ENCODE results near the gene SLC1A2. TPM values are rescaled to one million over a fixed set of nuclear protein-coding genes. Genes with fewer than 3 reads are reported as not detected.

SLC1A2 gene
- total RNA-seq, 1 donor from 2014 or later, result 3.8 TPM

DNA sequence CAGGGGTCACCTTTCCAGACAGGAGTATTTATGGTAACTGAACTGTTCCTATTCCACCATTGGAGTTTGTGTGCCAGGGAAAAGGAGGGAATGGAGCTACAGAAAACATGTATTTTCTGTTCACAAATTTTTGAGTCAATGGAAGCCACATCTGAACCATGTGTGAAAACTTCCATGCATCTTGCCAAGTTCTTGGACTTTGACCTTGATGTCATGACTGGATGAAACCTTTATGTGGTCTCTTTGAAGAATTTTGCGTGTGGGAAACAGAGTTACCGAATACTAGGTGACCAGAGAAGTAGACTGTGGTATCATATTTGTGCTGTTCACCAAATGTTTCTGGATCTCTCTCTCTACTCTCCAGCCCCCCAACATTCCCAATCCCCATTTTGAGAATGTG is 175.6 kb downstream of the SLC1A2 start:
- DNase-seq (ENCODE audit: missing footprints) (no peak), ATAC-seq (no peak)
- intact Hi-C loops (cut with DNase I), result no loop called here

DNA sequence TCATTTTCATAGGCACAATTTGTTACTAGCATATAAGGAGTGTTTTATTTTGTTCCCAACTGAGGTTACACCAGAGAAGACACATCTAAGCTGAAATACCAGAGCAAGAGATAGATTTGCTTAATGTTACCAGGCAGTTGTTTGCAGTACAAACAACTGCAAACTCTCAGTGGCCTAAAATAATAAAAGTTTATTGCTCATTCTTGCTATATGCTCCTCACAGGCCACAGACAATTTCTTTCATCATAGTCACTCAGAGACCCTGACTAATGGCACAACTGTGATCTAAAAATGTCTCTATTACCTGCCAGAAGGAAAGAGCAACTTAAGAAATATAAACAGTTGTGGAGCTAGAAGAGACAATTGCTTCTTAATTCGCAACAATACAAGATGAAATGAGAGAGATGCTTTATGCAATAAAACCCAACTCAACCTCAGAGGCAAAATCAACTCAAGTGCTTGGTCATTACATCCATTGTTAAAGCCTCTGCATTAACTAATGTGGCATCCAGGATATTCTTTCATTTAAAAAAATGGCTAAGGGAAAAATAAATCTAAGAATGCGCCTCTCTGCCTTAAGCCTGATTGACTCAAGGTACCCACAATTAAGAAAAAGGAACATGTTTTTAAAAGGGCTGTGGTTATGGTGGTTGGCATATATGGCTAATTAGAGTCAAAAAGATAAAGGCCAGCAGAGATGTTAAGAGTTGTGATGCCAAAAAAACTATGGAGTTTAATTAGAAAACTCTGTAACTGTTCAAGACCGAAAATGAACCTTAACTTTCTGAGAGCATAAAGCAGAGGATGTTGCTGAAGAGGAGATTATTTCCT is 176.7 kb downstream of the SLC1A2 start:
- intact Hi-C loops (cut with DNase I), result no loop called here
- ATAC-seq, result no peak

DNA sequence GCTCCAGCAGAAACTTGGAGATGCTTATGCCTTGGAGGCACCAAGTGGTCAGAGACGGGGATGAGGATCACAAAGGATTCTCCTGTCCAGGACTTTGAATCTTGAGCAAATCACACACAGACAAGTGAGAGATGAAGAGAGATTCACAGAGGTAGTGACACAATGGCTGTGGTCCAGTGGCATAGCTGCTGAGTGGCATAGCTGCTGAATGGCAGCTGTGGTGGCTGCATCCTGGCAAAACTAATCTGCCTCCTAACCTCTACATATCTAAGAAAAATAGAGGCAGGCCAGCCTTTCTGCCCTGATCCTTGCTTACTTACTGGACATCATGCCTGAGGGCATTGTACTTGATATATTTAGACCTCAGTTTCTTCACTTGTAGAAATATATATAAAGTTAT is 177.8 kb downstream of the SLC1A2 start:
- no peak for ATAC-seq
- DNase-seq (ENCODE audit: missing footprints), result no peak
- intact Hi-C loops (cut with DNase I), result no loop called here

More for the DNA sequence above, 176.7 kb downstream of the SLC1A2 start:
- DNase-seq (ENCODE audit: missing footprints), result no peak

DNA sequence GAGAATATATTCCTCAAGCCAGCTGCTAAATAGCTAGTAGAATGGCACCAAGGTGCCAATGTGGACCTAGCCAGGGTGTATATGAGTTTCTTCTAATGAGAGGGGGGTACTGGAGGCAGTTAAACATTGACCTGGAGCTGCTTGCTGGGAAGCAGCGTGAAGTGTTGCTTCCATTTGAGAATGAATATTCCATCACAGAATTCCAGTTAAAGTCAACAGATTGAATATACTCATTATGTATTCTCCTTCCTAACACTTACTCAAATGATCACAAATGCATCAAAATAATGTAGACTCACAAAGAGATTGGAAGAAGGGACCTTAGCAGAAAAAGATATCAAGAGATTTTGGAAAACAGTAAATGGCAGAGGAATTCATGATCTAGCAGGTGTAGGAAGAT is 178.3 kb downstream of the SLC1A2 start:
- DNase-seq (ENCODE audit: missing footprints) (no peak), ATAC-seq (no peak)
- intact Hi-C loops (cut with DNase I), result no loop called here

DNA sequence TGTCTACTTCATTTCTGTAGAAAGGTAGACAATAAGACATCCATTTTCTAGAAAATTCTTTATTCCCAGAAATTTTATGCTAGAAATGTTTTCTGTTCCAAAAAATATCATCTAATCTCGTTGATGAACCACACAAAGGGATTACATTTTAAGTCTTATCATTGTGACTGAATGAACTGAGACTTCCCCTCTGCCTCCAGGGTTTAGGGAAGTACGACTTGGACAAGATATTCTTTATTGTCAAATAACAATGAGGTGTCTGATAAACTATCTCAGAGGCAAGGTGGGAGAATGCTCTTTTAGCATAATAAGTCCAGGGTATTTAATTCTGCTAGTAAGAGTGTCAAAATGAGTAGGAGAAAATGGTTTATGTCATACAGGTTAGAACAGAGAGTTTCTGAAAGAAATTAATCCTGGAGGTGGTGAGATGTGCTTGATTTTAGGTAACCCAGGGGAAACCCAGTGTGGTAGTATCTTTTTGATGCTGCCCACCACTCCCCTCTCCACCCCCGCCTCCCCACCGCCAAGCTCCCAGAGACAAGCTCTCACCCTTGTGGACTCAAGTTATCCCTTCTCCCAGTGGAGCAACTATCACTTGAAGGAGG is 179.8 kb downstream of the SLC1A2 start:
- no peak for ATAC-seq
- intact Hi-C loops (cut with DNase I), result loop anchor here (2.0 to 10.0 kb wide), 3 partner anchors 153 to 315 kb away; no protein-coding TSS in a partner anchor

DNA sequence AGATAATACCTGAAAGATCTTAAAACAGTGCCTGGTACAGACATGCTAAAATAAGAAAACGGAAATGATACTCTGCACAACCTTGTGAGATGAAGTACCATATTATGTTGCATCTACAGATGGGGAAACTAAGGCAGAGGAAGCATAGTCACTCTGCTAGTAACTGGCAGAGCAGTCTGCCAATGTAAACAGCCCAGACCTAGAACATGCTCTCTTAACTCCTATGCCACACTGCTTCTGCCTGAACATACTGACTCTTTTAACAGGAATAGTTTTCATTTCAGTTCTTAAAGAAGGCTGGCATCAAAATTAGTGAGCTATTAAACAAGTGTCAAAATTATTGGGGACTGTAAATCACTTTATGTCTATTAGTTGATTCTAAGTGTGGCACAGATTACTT is 180.5 kb downstream of the SLC1A2 start:
- intact Hi-C loops (cut with DNase I), result loop anchor here (2.0 to 10.0 kb wide), 3 partner anchors 153 to 314 kb away; no protein-coding TSS in a partner anchor
- DNase-seq (ENCODE audit: missing footprints) (no peak), ATAC-seq (no peak)

More for the DNA sequence above, 179.8 kb downstream of the SLC1A2 start:
- DNase-seq (ENCODE audit: missing footprints), result no peak

DNA sequence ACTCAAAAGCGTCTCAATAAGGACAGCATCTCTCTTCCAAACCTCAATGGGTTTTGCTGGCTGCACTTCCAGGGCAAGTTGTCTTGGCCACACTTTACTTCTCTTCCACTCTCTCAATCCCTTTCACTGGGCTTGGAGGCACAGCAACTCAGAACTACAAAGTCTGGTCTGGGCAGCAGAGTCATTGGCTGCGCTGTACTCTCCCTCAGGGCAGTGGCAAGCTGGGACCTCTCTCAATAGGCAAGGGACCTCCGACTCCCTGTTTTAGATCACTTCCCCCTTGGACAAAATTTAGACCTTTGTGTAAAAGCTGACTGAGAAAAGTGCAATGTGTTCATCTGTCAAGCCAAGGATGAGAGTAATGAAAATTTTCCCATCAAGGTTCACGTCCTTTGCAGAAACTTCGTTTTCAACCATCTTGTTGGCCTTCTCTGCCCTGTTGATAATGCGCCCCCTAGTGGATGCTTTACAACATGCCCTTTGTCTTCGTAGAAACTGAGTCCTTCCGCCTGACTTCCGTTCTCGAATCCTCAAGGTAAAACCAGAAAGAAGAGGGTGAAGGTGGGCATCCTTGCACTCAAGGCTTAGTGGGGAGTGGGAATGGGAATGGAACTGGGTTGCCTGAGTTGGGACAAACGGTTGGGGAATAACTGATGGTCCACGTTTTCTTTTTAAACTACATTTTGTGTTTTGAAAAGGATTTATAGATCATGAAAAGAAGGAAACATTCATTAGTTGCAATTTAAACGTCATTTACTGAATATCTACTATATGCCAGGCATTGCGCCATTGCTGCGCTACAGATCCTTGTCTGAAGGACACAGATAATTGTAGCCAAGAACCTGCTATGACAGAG is 181.3 kb downstream of the SLC1A2 start:
- intact Hi-C loops (cut with DNase I), result loop anchor here (2.0 to 10.0 kb wide), 3 partner anchors 153 to 313 kb away; no protein-coding TSS in a partner anchor
- DNase-seq (ENCODE audit: missing footprints) (no peak), ATAC-seq (peak; percentile 23)

DNA sequence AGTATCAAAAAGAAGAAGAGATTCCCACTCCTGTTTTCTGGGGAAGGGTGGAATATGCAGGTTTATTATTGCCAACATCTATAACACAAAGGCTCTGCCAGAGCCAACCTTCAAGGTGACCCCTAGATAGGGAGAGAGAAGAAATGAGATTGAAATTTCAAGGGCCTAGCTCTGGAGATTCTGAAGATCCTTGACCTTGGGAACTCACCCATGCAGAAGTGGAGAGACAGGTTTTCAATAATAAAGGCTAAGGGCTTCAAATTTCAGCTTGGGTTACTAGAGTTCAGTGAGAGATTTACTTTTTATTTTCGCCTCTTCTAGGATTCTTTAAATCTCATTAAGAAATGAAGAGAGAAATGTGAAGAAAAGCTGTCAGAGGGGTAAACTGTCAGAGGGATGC is 182.0 kb downstream of the SLC1A2 start:
- DNase-seq (ENCODE audit: missing footprints), result no peak
- ATAC-seq, result no peak
- intact Hi-C loops (cut with DNase I), result loop anchor here (5.0 to 10.0 kb wide), 2 partner anchors 153 to 155 kb away; no protein-coding TSS in a partner anchor

DNA sequence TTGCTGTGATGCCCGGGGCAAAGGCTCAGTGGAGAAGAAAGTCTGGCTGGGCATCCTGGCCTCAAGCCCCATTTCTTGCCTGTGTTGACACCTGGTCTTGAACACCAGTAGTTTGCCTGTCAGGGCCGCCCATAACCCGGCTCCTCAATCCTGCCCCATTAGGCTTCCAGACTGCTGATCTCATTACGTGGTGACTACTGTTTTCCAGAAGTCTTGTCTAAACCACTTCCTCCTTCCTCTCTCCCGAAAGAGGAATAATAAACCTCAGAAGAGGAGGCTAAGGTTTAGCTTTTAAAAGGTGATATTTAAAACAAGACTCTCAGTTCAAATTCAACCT is 182.7 kb downstream of the SLC1A2 start:
- no peak for ATAC-seq
- DNase-seq (ENCODE audit: missing footprints), result no peak
- intact Hi-C loops (cut with DNase I), result loop anchor here (5.0 to 10.0 kb wide), 2 partner anchors 152 to 156 kb away; no protein-coding TSS in a partner anchor

DNA sequence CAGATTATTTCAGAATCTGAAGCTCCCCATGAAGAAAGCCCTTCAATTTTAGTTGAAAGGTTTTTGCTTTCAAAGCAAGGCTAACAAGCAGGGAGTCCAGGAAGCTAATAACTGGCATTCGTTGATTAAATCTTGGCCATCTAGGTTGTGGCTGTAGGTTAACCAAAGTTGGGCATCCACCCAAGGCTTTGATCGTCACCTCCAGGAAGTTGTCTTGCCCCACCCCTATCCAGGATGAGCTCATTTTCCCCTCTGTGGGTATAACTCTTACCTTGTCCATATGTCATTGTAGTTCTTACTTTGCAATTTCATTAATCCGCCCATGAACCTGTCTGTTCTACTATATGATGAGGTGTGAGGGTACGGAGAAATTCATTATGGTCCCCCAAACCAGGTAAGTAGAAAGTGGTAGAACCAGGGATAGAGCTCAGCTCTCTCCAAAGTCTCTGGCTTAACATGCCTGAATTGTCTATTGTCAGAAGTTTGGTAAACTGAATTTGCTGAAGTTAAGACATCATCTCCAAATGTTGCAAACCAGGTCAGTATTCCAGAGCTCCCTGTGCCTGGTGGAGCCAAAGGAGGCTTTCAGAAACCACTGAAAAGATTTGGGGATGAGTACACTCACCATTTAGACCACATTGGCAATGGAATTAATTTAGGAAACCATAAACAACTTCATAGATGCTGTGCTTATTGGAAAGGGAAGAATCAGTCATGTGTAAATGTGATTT is 183.3 kb downstream of the SLC1A2 start:
- intact Hi-C loops (cut with DNase I), result loop anchor here (5.0 to 10.0 kb wide), 2 partner anchors 151 to 156 kb away; no protein-coding TSS in a partner anchor
- no peak for ATAC-seq
- DNase-seq (ENCODE audit: missing footprints), result no peak

DNA sequence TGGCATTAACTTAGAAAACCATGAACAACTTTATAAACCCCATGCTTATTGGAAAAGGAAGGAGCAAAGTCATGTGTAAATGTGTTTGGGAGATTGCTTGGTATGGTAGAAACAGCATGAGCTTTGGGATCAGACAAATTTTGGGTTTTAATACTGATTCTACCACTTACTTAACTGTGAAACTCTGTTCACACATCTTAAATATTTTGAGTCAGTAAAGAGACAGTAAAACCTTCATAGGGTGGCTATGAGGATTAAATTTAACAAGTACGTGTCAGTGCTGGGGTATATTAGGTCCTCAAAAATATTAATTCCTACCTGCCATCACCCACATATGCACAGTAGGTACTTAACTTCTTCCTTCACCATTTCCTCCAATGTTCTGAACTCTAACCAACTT is 183.9 kb downstream of the SLC1A2 start:
- ATAC-seq (no peak), DNase-seq (ENCODE audit: missing footprints) (no peak)
- intact Hi-C loops (cut with DNase I), result loop anchor here (5.0 to 10.0 kb wide), 2 partner anchors 151 to 157 kb away; no protein-coding TSS in a partner anchor

DNA sequence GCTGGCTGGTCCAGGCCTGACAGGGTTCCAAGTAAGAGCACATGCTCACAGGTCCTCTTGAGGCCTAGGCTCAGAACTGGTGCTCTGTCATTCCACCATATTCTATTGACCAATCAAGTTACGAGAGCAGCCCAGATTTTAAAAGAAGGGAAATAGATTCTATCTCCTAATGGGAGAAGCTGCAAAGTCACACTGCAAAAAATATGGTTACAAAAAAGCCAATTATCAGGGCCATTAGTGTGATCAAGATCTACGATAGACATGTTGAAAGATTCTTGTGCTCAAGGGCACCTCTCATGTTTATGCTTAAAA is 184.2 kb downstream of the SLC1A2 start:
- DNase-seq (ENCODE audit: missing footprints) (no peak), ATAC-seq (no peak)
- intact Hi-C loops (cut with DNase I), result loop anchor here (5.0 to 10.0 kb wide), 2 partner anchors 150 to 157 kb away; no protein-coding TSS in a partner anchor

DNA sequence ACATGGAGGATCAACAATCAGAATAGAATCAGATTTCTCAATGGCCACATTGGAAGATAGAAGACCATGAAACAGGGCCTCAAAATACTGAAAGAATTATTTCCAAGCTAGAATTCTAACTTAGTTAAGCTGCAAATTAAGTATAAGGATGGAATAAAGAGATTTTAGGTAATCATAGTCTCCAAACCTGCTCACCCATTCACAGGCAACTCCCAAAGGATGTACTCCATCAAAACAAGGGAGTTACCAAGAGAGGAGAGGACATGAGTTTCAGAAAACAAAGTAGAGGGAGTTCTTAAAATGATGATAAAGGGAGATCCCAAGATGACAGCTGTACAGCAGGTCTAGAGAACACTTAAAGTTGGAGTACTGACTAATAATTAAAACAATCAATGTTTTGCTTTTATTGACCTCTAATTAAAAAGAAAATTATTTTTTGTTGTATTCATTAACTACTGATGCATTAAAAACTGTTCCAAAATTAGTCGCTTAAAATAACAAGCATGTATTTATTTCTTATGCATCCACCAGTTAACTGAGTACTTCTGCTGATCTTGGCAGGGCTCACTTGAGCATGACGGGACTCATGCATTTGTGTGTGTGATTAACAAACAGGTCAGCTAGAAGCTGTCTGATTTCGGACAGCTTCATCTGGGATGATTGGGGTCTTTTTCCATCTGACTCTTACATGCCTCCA is 184.8 kb downstream of the SLC1A2 start:
- intact Hi-C loops (cut with DNase I), result loop anchor here (5.0 to 10.0 kb wide), 2 partner anchors 150 to 158 kb away; no protein-coding TSS in a partner anchor
- DNase-seq (ENCODE audit: missing footprints) (no peak), ATAC-seq (no peak)

DNA sequence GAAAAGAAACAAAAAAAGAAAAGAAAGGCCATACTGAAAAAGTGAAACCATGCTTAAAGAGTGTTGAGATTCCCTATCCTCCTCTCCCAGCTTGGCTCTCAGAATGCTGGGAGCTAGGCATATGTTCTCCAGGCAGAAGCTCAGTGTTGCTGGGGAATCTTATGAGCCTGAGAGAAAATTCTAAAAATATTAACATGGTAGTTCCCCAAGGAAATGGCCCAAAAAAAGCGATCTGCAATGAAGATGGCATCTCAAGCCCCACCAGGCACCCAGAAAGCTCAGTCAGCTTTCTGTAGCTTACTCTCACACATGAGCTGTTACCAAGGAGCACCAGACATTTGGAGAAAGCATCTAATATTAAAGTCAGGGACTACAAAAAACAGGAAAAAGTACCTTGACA is 185.8 kb downstream of the SLC1A2 start:
- DNase-seq (ENCODE audit: missing footprints) (no peak), ATAC-seq (no peak)
- intact Hi-C loops (cut with DNase I), result loop anchor here (10.0 kb wide), 1 partner anchor 149 kb away; no protein-coding TSS in a partner anchor

DNA sequence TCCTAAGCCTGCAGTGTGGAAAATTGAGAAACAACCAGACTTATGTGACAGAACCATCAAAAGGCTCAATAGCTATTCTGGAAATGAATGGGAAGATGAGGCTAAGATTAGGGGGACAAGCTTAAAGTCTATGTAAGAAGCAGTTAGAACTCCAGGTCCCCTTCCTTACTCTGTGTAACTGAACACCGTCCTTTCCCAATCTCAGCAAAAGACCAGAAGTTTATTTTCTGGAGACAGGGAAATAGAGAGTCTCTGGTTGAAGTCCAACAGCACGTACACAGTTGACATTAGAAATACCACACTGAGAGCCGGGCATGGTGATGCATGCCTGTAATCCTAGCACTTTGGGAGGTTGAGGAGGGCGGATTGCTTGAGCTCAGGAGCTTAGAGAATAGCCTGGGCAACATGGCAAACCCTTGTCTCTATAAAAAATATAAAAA is 186.4 kb downstream of the SLC1A2 start:
- ATAC-seq (no peak), DNase-seq (ENCODE audit: missing footprints) (no peak)
- intact Hi-C loops (cut with DNase I), result loop anchor here (10.0 kb wide), 1 partner anchor 148 kb away; no protein-coding TSS in a partner anchor

DNA sequence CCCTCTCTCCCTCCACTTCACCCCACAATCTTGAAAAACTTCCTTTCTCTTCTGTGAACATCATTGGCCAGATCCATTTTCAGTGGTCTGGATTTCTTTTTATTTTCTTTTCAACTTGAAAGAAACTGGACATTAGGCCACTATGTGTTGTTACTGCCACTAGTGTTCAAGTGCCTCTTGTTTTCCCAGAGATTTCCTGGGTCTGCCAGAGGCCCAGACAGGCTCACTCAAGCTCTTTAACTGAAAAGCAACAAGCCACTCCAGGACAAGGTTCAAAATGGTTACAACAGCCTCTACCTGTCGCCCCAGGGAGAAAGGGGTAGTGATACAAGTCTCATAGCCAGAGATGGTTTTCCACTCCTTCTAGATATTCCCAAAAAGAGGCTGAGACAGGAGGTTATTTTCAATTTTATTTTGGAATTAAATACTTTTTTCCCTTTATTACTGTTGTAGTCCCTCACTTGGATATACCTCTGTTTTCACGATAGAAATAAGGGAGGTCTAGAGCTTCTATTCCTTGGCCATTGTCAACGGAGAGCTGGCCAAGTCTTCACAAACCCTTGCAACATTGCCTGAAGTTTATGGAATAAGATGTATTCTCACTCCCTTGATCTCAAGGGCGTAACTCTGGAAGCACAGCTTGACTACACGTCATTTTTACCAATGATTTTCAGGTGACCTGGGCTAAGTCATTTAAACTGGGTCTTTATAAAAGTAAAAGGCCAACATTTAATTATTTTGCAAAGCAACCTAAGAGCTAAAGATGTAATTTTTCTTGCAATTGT is 188.1 kb downstream of the SLC1A2 start:
- DNase-seq (ENCODE audit: missing footprints) (no peak), ATAC-seq (no peak)
- intact Hi-C loops (cut with DNase I), result loop anchor here (10.0 kb wide), 1 partner anchor 146 kb away; no protein-coding TSS in a partner anchor

DNA sequence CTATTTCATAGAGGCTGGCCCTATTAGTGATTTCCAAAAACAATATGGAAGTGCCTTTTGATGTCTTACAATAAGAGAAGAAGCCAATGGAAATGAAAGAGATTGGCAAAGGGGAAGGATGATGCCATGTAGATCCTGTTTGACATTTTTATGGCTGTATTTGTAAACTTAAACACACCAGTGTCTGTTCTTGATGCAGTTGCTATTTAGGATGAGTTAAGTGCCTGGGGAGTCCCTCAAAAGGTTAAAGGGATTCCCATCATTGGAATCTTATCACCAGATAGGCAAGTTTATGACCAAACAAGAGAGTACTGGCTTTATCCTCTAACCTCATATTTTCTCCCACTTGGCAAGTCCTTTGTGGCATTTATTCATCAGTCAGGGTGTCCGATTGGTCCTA is 189.0 kb downstream of the SLC1A2 start:
- ATAC-seq (no peak), DNase-seq (ENCODE audit: missing footprints) (no peak)
- intact Hi-C loops (cut with DNase I), result loop anchor here (10.0 kb wide), 1 partner anchor 146 kb away; no protein-coding TSS in a partner anchor
